Measurements from ENCODE around the gene CTDSP1.

CTDSP1 gene, protein sequence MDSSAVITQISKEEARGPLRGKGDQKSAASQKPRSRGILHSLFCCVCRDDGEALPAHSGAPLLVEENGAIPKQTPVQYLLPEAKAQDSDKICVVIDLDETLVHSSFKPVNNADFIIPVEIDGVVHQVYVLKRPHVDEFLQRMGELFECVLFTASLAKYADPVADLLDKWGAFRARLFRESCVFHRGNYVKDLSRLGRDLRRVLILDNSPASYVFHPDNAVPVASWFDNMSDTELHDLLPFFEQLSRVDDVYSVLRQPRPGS

DNA sequence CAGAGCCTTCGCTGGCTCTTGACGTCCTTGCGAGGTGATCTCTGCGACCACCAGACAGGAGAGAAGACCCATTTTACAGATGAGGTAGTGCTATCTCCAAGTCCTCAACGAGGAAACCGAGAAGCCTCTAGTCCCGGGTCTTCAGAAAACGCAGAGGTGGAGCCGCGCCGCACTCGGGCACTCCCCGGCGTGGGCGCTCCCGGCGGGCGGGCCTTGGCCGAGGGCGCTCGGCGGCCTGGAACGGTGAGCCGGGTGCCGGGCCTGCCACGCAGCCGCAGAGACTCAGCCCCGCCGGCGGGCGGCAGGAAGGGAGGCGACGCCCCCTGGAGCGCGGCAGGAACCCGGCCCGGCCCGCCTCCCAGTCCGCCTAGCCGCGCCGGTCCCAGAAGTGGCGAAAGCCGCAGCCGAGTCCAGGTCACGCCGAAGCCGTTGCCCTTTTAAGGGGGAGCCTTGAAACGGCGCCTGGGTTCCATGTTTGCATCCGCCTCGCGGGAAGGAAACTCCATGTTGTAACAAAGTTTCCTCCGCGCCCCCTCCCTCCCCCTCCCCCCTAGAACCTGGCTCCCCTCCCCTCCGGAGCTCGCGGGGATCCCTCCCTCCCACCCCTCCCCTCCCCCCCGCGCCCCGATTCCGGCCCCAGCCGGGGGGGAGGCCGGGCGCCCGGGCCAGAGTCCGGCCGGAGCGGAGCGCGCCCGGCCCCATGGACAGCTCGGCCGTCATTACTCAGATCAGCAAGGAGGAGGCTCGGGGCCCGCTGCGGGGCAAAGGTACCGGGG, at the start of gene CTDSP1:
Gene CTDSP1, plus strand, starts transcription at position 478 of the 776 bp plus-strand sequence. Its CDS starts 223 bp downstream, at position 701.
- DNase-seq, result peak; percentile 90 to 98 (median 95)
- intact Hi-C loops (cut with DNase I), result loop anchor here (5.0 to 10.0 kb wide), 6 partner anchors 97 to 775 kb away; partner anchors contain the start of genes AAMP, BCS1L, CNOT9 and CNPPD1

DNA sequence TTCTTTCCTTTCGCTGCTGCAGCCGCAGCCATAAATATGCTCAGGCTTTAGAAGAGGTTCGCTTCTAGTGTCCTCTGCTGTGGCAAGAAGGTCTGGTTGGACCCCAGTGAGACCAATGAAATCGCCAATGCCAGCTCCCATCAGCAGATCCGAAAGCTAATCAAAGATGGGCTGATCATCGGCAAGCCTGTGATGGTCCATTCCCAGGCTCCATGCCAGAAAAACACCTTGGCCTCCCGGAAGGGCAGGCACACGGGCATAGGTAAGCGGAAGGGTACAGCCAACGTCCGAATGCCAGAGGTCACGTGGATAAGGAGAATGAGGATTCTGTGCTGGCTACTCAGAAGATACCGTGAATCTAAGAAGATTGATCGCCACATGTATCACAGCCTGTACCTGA, 45.6 kb upstream of the CTDSP1 start:
- no peak for DNase-seq
- intact Hi-C loops (cut with DNase I), result loop anchor here (10.0 kb wide), 1 partner anchor 49 kb away; no protein-coding TSS in a partner anchor

- intact Hi-C loops (cut with DNase I), result loop anchor here (10.0 kb wide), 1 partner anchor 50 kb away; no protein-coding TSS in a partner anchor
Measured at GRCh38 chr2:218354850-218355443, 44.7 kb upstream of the CTDSP1 start.

DNA sequence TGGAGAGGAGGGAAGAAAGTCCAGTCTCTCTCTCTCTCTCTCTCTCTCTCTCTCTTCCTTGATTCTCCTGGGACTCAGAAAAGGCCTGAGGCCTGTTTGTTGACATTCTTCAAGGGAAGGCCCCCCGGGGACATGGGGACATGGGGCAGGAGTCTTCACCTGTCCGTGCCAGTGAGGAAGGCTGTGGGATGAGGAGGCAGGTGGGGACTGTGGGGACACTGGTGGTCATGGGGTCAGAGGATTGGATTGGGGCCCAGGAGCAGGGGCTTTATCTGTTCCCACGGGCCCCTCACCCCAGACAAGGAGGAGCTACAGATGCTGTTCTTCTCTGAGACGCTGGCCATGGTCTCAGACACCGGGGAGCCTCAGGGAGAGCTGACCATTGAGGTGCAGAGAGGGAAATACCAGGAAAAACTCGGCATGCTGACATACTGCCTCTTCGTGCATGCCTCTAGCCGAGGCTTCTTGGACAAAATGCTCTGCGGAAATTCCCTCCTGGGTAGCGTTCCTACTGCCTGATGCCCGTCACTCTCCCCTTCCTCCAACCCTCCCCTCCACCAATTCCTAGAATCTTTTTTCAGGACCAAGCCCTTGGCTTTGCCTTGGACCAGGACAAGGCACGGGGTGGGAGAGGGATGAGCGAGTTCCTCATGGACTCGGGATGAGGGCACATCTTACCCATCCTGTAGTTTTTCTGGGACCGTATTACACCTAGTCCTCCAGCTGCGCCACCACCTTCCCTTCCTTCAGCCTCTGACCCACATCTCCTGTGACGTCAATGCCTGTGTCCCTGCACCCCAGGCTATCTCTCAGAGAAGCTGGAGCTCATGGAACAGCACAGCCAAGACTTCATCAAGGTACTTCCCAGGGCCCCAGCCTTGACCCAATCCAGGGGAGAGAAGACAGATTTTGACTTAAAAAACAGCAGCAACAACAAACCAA, 42.2 kb upstream of the CTDSP1 start:
- intact Hi-C loops (cut with DNase I), result loop anchor here (10.0 kb wide), 1 partner anchor 53 kb away; no protein-coding TSS in a partner anchor
- no peak for DNase-seq

More at GRCh38 chr2:218354850-218355443, 44.7 kb upstream of the CTDSP1 start:
- DNase-seq, result no peak

DNA sequence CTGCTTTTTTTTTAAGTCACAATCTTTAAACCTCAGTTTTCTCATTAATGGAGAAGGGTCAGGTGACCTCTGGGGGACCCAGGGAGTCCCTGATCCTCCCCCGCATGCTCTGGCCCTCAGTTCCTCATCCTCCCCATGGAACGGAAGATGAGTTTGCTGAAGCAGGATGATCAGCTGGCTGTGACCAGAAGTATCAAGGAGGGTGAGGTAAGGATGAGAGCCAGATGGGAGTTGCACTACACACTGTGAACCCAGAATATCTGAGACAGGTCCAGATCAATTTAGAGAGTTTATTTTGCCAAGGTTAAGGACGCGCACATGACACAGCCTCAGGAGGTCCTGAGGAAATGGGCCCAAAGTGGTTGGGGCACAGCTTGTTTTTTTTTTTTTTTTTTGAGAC, 39.2 kb upstream of the CTDSP1 start:
- DNase-seq, result peak in 15 of 42 donors; percentile 7 to 56 (median 33)
- intact Hi-C loops (cut with DNase I), result no loop called here

GRCh38 chr2:218362606-218363005, 37.1 kb upstream of the CTDSP1 start:
- intact Hi-C loops (cut with DNase I), result no loop called here
- no peak for DNase-seq

DNA sequence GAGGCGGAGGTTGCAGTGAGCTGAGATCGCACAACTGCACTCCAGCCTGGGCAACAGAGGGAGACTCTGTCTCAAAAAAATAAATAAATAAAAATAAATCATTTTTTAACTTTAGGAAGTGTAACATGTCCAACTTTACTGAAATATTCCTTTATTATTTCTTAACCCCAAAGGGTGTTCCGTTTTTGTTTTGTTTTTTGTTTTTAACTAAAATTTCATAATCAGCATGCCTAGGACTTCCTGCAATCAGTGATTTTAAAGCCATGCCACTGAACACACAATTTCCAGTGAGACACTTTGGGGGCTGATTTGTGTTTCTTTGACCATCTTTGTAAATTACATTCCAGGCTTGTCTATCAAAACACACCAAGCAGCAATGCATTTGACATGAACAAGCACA, 35.9 kb upstream of the CTDSP1 start:
- intact Hi-C loops (cut with DNase I), result no loop called here
- DNase-seq, result no peak

- intact Hi-C loops (cut with DNase I), result no loop called here
- no peak for DNase-seq
Measured at GRCh38 chr2:218364196-218364595, 35.5 kb upstream of the CTDSP1 start.

GRCh38 chr2:218366621-218367414, 32.9 kb upstream of the CTDSP1 start:
- intact Hi-C loops (cut with DNase I), result no loop called here
- DNase-seq, result no peak

DNA sequence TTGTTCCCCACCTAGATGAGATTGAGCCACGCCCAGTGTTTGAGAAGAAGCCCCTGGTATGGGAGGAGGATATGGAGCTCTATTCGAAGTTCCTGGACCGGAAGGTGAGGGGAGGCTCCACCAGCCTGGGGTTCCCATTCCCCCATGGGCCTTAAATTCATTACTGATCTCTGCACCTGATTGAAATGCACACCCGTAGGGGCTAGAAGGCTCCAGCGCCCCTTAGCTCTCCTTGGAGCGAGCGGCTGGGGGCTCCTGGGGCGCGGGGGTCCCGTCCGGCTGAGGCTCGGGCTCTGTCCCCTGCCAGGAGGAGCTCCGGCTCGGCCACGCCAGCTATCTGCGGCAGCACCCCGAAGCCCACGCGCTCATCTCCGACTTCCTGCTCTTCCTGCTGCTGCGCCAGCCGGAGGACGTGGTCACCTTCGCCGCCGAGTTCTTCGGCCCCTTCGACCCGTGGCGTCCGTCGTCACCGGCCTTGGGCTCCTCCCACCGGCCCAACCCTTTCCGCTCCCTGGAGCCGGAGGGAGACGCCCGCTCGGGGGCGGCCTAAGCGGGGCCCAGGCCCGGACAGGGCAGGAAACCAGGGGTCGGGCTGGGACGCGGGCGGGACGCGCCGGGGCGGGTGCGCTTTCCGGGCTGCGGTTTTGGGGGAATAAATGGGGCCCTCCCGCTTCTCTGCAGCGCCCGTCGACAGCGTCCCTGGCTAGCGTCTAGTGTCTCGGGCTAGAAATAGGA, 32.1 kb upstream of the CTDSP1 start:
- peak; percentile 31 to 86 (median 72) for DNase-seq

GRCh38 chr2:218368150-218368528, 31.5 kb upstream of the CTDSP1 start:
- intact Hi-C loops (cut with DNase I), result no loop called here
- no peak for DNase-seq

More for the DNA sequence above, 32.1 kb upstream of the CTDSP1 start:
- intact Hi-C loops (cut with DNase I), result no loop called here

DNA sequence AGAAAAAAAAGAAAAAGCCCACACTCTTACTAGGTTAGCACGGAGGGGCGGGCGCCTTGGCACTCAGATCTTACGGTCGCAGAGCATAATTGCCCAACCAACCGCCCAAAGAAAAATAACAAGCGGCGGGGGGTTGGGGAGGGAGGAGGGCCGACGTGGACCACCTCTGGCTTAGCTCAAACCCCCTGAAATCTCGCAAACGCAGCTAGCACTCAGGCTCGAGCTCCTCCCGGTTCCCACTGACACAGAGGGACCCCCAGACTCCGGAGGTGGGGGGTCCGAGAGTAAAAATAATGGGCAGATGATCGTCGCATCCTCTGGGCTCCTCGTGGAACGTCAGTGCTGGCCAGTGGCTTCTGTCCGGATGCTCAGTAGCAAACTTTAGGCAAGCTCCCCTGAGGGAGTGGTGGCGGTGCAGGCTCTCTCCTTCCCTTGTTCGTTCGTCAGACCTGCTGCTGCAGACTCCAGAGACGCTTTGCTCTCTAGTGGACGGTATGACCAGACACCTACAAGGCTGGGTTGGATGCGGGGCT, 31.0 kb upstream of the CTDSP1 start:
- intact Hi-C loops (cut with DNase I), result no loop called here
- peak in 1 of 42 donors; percentile 40 for DNase-seq

DNA sequence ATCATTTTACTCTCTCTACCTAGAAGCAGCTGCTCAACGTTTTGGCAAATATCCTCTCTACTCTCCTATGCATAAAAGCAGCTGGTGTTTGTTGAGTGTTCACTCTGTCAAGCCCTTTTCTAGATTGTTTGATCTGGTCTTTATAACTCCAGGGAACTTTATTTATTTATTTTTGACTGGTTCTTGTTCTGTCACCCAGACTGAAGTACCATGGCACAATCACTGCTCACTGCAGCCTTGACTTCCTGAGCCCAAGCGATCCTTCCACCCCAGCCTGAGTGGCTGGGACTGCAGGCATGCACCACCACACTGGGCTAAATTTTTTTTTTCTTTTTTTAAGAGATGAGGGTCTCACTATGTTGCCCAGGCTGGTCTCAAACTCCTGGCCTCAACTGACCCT, 30.3 kb upstream of the CTDSP1 start:
- intact Hi-C loops (cut with DNase I), result no loop called here
- DNase-seq, result no peak

GRCh38 chr2:218370410-218371063, 29.1 kb upstream of the CTDSP1 start:
- intact Hi-C loops (cut with DNase I), result no loop called here

GRCh38 chr2:218371983-218372350, 27.7 kb upstream of the CTDSP1 start:
- no peak for DNase-seq
- intact Hi-C loops (cut with DNase I), result no loop called here

More at GRCh38 chr2:218370410-218371063, 29.1 kb upstream of the CTDSP1 start:
- DNase-seq, result peak in 21 of 42 donors; percentile 17 to 81 (median 41)

DNA sequence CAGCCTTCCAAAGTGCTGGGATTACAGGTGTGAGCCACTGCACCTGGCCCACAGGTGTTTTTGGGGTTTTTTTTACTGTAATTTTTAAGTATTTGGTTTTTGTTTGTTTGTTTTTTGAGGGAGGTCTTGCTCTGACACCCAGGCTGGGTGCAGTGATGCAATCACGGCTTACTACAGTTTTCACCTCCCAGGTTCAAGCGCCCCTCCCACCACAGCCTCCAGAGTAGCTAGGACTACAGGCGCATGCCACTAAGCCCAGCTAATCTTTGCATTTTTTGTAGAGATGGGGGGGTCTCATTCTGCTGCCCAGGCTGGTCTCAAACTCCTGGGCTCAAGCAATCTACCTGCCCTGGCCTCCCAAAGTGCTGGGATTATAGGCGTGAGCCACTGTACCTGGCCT, 24.9 kb upstream of the CTDSP1 start:
- DNase-seq, result no peak
- intact Hi-C loops (cut with DNase I), result no loop called here
